ENCODE results near the gene ARPIN.
A peak's percentile ranks its signal among the peaks of the same experiment; 100 is the strongest.
"Not testable (repeated sequence)": the region's sequence is repeated elsewhere in the genome, so short reads cannot be mapped to it uniquely, and the experiment has no call there.

Gene ARPIN

GRCh38 chr15:89874926-89875564 lies 37.7 kb downstream of the ARPIN start:
- peaks cover 43% of the 10 kb centered on the region for H3K4me1 ChIP-seq (ENCODE audit: low read depth, poor library complexity, severe bottlenecking)
- no peaks in the 10 kb centered on the region for H3K27me3 ChIP-seq (ENCODE audit: insufficient read depth, low read depth)
- H4K20me1 ChIP-seq (ENCODE audit: insufficient read depth), result no peaks in the 10 kb centered on the region
- H3K79me2 ChIP-seq (ENCODE audit: insufficient read depth, low read depth), result no peaks in the 10 kb centered on the region
- H3K9ac ChIP-seq, result no peak overlapping the region; the same call in 1 of the 2 replicates
- H3K36me3 ChIP-seq (ENCODE audit: insufficient read depth), result no peaks in the 10 kb centered on the region
- H3K4me2 ChIP-seq, result peak overlapping the region; percentile 10; the same call in 1 of the 2 replicates
- peak; percentile 94 for TF ChIP-seq CTCF (conservative IDR thresholded peaks at IDR 0.05; ENCODE audit: low read depth, low read length)
- no peak overlapping the region for H3K4me3 ChIP-seq (IDR thresholded peaks at IDR 0.05; ENCODE audit: insufficient read depth, low read depth, low read length)
- peak overlapping the region; percentile 16; the same call in 1 of the 2 replicates for H3K27ac ChIP-seq
- peak overlapping the region; percentile 1; the same call in 1 of the 2 replicates for H2AFZ ChIP-seq (ENCODE audit: low read depth)

- no peaks in the 10 kb centered on the region for H3K36me3 ChIP-seq (ENCODE audit: insufficient read depth)
- H4K20me1 ChIP-seq (ENCODE audit: insufficient read depth), result no peaks in the 10 kb centered on the region
- no peak overlapping the region for H3K4me3 ChIP-seq (IDR thresholded peaks at IDR 0.05; ENCODE audit: insufficient read depth, low read depth, low read length)
- no peak overlapping the region for H3K9ac ChIP-seq
- H2AFZ ChIP-seq (ENCODE audit: low read depth), result no peak overlapping the region
- H3K79me2 ChIP-seq (ENCODE audit: insufficient read depth, low read depth), result no peaks in the 10 kb centered on the region
- H3K4me2 ChIP-seq, result no peak overlapping the region
- no peak overlapping the region for H3K27ac ChIP-seq
- no peak for TF ChIP-seq CTCF (conservative IDR thresholded peaks at IDR 0.05; ENCODE audit: low read depth, low read length)
- peaks cover 22% of the 10 kb centered on the region for H3K4me1 ChIP-seq (ENCODE audit: low read depth, poor library complexity, severe bottlenecking)
- no peaks in the 10 kb centered on the region for H3K27me3 ChIP-seq (ENCODE audit: insufficient read depth, low read depth)
Observed at GRCh38 chr15:89870688-89871288, 42.0 kb downstream of the ARPIN start.

GRCh38 chr15:89870006-89870405 lies 42.7 kb downstream of the ARPIN start:
- no peak overlapping the region for H3K4me2 ChIP-seq
- no peaks in the 10 kb centered on the region for H3K36me3 ChIP-seq (ENCODE audit: insufficient read depth)
- no peak overlapping the region for H3K9ac ChIP-seq
- no peaks in the 10 kb centered on the region for H3K27me3 ChIP-seq (ENCODE audit: insufficient read depth, low read depth)
- H3K27ac ChIP-seq, result no peak overlapping the region
- no peak overlapping the region for H3K4me3 ChIP-seq (IDR thresholded peaks at IDR 0.05; ENCODE audit: insufficient read depth, low read depth, low read length)
- no peaks in the 10 kb centered on the region for H4K20me1 ChIP-seq (ENCODE audit: insufficient read depth)
- H2AFZ ChIP-seq (ENCODE audit: low read depth), result no peak overlapping the region
- H3K79me2 ChIP-seq (ENCODE audit: insufficient read depth, low read depth), result no peaks in the 10 kb centered on the region
- no peak for TF ChIP-seq CTCF (conservative IDR thresholded peaks at IDR 0.05; ENCODE audit: low read depth, low read length)
- peaks cover 22% of the 10 kb centered on the region for H3K4me1 ChIP-seq (ENCODE audit: low read depth, poor library complexity, severe bottlenecking)

- H3K27me3 ChIP-seq (ENCODE audit: insufficient read depth, low read depth); H3K4me2 ChIP-seq; H3K27ac ChIP-seq; H3K4me3 ChIP-seq (IDR thresholded peaks at IDR 0.05; ENCODE audit: insufficient read depth, low read depth, low read length); H3K79me2 ChIP-seq (ENCODE audit: insufficient read depth, low read depth); H4K20me1 ChIP-seq (ENCODE audit: insufficient read depth); H3K9ac ChIP-seq; H3K36me3 ChIP-seq (ENCODE audit: insufficient read depth); H2AFZ ChIP-seq (ENCODE audit: low read depth): not testable (repeated sequence)
- H3K4me1 ChIP-seq (ENCODE audit: low read depth, poor library complexity, severe bottlenecking), result peaks cover 22% of the 10 kb centered on the region
Observed at GRCh38 chr15:89869490-89869889, 43.3 kb downstream of the ARPIN start.
